ENCODE measurements around the gene SHC1. TPM values are rescaled to one million over a fixed set of nuclear protein-coding genes. Genes with fewer than 3 reads are reported as not detected.

SHC1 gene
- polyA plus RNA-seq, 1 experiment: 371 TPM

GRCh38 chr1:154967331-154967950 is 3.1 kb downstream of the SHC1 start:
- no peak for TF ChIP-seq CTCF (IDR thresholded peaks at IDR 0.05; ENCODE audit: low read depth, low read length)
- H3K27me3 ChIP-seq (ENCODE audit: control insufficient read depth, insufficient read depth, low read length): no peaks in the 10 kb centered on the region
- H3K27ac ChIP-seq (ENCODE audit: low read depth, low read length): no peak overlapping the region
- H3K9me3 ChIP-seq (ENCODE audit: control insufficient read depth, insufficient read depth, low read length): peaks cover 3% of the 10 kb centered on the region; the same call in 1 of the 2 replicates
- DNase-seq (ENCODE audit: low read depth, low spot score): no peak
- ChIA-PET POLR2A (no interaction called here), CTCF (interaction anchor here (0.6 to 0.8 kb wide), 2 partner anchors 32 to 50 kb away, joined by 3 to 5 read pairs; no protein-coding TSS in a partner anchor)
- peak overlapping the region; percentile 25; the same call in 1 of the 2 replicates for H3K4me3 ChIP-seq (ENCODE audit: low read depth, low read length)

GRCh38 chr1:154966111-154966510 is 4.4 kb downstream of the SHC1 start:
- TF ChIP-seq CTCF (IDR thresholded peaks at IDR 0.05; ENCODE audit: low read depth, low read length): no peak
- Histone ChIP-seq H3K4me3 (ENCODE audit: low read depth, low read length) (no peak overlapping the region), H3K27ac (ENCODE audit: low read depth, low read length) (peak overlapping the region; percentile 21), H3K9me3 (ENCODE audit: control insufficient read depth, insufficient read depth, low read length) (peaks cover 3% of the 10 kb centered on the region; the same call in 1 of the 2 replicates), H3K27me3 (ENCODE audit: control insufficient read depth, insufficient read depth, low read length) (no peaks in the 10 kb centered on the region)
- no peak for DNase-seq (ENCODE audit: low read depth, low spot score)
- ChIA-PET POLR2A (interaction anchor here (0.6 kb wide), 1 partner anchor 694 kb away, joined by 4 read pairs; no protein-coding TSS in a partner anchor), CTCF (no interaction called here)

GRCh38 chr1:154964359-154964758 is 6.2 kb downstream of the SHC1 start:
- Histone ChIP-seq H3K9me3 (ENCODE audit: control insufficient read depth, insufficient read depth, low read length) (no peaks in the 10 kb centered on the region; the same call in 1 of the 2 replicates), H3K27ac (ENCODE audit: low read depth, low read length) (peak overlapping the region; percentile 39), H3K4me3 (ENCODE audit: low read depth, low read length) (no peak overlapping the region), H3K27me3 (ENCODE audit: control insufficient read depth, insufficient read depth, low read length) (no peaks in the 10 kb centered on the region)
- TF ChIP-seq CTCF (IDR thresholded peaks at IDR 0.05; ENCODE audit: low read depth, low read length): no peak
- CTCF ChIA-PET: interaction anchor here (0.9 kb wide), 1 partner anchor 127 kb away, joined by 3 read pairs; no protein-coding TSS in a partner anchor
- no peak for DNase-seq (ENCODE audit: low read depth, low spot score)
- POLR2A ChIA-PET: interaction anchor here (5.6 kb wide), 1 partner anchor 7 kb away, joined by 59 read pairs; the partner anchor contains the start of gene SHC1

- H3K27ac ChIP-seq (ENCODE audit: low read depth, low read length): no peak overlapping the region
Measured at GRCh38 chr1:154963643-154964042, 6.9 kb downstream of the SHC1 start.

More at GRCh38 chr1:154963643-154964042, 6.9 kb downstream of the SHC1 start:
- H3K27me3 ChIP-seq (ENCODE audit: control insufficient read depth, insufficient read depth, low read length): no peaks in the 10 kb centered on the region
- CTCF ChIA-PET: interaction anchor here (0.9 kb wide), 1 partner anchor 127 kb away, joined by 3 read pairs; no protein-coding TSS in a partner anchor
- TF ChIP-seq CTCF (IDR thresholded peaks at IDR 0.05; ENCODE audit: low read depth, low read length): no peak
- POLR2A ChIA-PET: interaction anchor here (5.6 kb wide), 1 partner anchor 8 kb away, joined by 59 read pairs; the partner anchor contains the start of gene SHC1
- no peaks in the 10 kb centered on the region; the same call in 1 of the 2 replicates for H3K9me3 ChIP-seq (ENCODE audit: control insufficient read depth, insufficient read depth, low read length)
- no peak for DNase-seq (ENCODE audit: low read depth, low spot score)
- H3K4me3 ChIP-seq (ENCODE audit: low read depth, low read length): no peak overlapping the region
